Activated CD4-positive, alpha-beta T cell treated with anti-CD3 and anti-CD28 coated beads, Interleukin-2, amount 50 U/mL, for 4 hours (primary cell): ENCODE data around the gene SLC12A3.

Experiments used
- DNase-seq, 2 experiments: peaks; one replicate each; pipeline ENCODE4 v3.0.0-alpha.2; 2020

The SLC12A3 gene

GRCh38 chr16:56945847-56946527, 81.0 kb downstream of the SLC12A3 start:
- no peak for DNase-seq

- no peak for DNase-seq
Observed at GRCh38 chr16:56946767-56947603, 82.0 kb downstream of the SLC12A3 start.

DNA sequence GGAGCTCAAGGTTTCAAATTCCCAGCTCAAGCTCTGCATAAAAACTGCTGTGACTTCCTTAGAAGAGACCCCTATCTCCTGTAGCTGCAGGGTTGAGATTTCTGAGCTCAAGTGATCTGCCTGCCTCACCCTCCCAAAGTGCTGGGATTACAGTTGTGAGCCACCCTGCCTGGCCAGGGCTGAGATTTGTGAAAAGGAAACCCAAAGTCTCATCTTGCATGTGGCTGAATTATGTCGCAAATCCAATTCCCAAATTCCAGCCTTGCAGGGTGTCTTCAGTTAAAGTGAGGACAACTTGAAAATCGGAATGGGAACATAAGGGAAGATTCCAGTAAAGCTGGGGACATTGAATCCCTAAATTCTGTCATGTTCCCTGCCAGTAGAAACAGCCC, 82.6 kb downstream of the SLC12A3 start:
- DNase-seq = no peak

DNA sequence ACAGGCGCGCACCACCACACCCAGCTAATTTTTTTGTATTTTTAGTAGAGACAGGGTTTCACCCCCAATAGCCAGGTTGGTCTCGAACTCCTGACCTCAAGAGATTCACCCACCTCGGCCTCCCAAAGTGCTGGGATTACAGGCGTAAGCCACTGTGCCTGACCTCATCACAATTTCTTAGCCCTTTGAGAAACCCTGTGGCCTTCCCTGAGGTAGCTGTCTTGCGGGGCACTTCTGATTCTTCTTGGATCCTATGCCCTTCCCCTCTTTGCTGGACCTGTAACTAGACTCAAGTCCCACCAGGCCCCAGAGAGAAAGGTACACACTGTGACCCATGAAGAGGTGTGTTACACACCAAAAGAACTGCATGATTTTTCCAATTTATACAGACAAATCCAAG, 83.2 kb downstream of the SLC12A3 start:
- DNase-seq = no peak

- DNase-seq = no peak
Observed at GRCh38 chr16:56950051-56950450, 85.0 kb downstream of the SLC12A3 start.

GRCh38 chr16:56950455-56950854, 85.4 kb downstream of the SLC12A3 start:
- no peak for DNase-seq

GRCh38 chr16:56950881-56951771, 86.1 kb downstream of the SLC12A3 start:
- DNase-seq = peak; percentile 27 to 31

DNA sequence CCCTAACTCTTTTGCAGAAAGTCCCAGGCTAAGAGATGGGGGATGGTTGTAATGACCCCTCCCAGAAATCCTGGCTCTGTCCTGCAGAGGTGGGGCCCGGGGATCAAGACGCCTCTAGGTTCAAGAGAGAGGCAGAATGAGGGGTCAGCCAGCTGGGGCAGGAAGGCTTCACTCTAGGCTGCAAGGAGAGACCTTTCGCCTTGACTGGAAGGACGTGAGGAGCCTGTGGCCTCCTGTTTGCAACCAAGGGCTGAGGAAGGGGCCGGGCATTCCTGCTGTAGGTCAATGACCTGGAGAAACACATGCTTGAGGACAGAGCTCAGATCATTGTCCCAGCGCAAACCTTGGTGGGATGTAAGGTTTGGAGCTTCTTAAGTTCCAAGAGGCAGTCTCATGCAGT, 88.0 kb downstream of the SLC12A3 start:
- no peak for DNase-seq

DNA sequence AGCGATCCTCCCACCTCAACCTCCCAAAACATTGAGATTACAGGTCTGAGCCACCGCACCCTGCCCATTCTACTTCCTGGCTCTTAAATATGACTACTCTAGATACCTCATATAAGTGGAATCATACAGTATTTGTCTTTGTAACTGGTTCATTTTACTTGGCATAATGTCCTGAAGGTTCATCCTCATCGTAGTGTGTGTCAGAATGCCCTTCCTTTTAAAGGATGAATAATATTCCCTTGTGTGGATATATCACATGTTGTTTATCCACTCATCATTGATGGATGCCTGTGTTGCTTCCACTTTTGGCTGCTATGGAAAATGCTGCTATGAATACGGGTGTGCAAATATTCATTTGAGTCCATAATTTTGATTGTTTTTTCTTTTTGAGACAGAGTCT, 91.1 kb downstream of the SLC12A3 start:
- DNase-seq = no peak

DNA sequence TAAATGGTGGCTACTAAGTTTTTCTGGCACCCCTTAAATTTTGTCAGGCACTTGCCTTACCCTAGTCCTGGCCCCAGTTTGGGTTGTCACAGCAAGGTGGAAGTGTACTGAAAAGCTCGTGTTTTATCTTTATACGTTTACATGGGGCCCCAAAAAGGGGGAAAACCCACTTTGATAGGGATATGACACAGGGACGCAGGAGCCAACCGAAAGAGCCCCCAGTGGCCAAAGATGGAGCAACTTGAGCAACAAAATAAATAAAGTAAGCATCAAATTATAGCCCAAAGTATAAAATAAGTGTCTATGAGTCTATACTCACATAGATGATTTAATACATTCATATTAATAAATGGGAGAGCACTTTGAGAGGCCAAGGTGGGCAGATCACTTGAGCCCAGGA, 91.7 kb downstream of the SLC12A3 start:
- no peak for DNase-seq

GRCh38 chr16:56960681-56961281, 95.8 kb downstream of the SLC12A3 start:
- no peak for DNase-seq

DNA sequence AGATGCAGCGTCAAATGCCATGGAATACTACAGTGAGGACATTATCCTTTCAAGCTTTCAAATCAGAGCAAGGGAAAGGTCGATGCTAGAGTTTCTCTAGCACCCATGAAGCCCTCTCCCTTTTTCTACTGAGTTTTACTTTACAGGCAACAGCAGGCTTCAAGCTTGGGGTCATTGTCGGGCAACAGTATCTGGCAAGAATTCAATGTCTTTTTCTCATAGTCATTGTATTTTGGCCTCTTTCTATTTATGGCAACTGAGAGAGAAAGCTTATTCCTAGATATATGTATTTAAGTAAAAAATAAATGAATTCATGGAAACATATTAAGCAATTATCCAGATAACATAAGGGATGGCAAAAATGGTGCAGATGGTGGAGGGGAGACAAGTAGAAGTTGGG, 96.4 kb downstream of the SLC12A3 start:
- DNase-seq = no peak

DNA sequence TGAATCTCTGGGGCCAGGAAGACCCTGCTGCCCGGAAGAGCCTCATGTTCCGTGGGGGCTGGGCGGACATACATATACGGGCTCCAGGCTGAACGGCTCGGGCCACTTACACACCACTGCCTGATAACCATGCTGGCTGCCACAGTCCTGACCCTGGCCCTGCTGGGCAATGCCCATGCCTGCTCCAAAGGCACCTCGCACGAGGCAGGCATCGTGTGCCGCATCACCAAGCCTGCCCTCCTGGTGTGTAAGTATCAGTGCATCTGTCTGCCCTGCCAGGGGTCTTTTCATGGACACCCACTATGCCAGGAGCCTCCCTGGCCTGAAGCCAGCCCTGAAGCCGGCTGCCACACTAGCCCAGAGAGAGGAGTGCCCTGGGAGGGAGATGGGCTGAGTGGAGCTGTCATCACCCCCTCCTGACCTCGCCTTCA, 96.9 kb downstream of the SLC12A3 start, which contains the start of gene CETP:
TSS of gene CETP (plus strand) at position 100 of the 431 bp plus-strand sequence. CDS start at position 130, 30 bp downstream.
- no peak for DNase-seq

GRCh38 chr16:56964243-56965148, 99.5 kb downstream of the SLC12A3 start:
- peak; percentile 96 to 97 for DNase-seq
